Activated naive CD4-positive, alpha-beta T cell (primary cell): ENCODE results near the gene C2orf72.
A peak's percentile ranks its signal among the peaks of the same experiment; 100 is the strongest.
"Not testable (repeated sequence)": the region's sequence is repeated elsewhere in the genome, so short reads cannot be mapped to it uniquely, and the experiment has no call there.

ENCODE experiments used
- DNase-seq, 4 experiments: peaks; one replicate each; lab custom pipeline; 2025; lab: John Stamatoyannopoulos, UW

C2orf72 gene

DNA sequence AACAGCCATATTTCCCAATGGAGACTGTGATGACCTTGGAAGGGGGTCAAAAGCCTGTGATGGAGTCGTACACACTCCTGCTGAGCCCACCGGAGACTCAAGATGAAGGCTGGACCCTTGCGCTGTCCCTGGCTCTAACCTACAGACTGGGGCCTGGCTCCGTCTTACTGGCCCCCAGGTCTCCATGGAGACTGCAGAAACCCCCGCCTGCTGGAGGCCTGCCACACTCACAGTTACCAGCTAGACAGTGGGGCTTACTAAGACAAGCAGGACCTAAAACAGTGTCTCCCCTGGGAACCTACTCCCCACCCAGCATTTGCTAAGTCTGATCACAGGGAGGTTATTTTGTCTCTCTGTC, 9.6 kb downstream of the C2orf72 start:
- no peak for DNase-seq

GRCh38 chr2:231047274-231047922, 10.1 kb downstream of the C2orf72 start:
- DNase-seq: no peak

GRCh38 chr2:231047923-231048915, 10.9 kb downstream of the C2orf72 start:
- DNase-seq: no peak

DNA sequence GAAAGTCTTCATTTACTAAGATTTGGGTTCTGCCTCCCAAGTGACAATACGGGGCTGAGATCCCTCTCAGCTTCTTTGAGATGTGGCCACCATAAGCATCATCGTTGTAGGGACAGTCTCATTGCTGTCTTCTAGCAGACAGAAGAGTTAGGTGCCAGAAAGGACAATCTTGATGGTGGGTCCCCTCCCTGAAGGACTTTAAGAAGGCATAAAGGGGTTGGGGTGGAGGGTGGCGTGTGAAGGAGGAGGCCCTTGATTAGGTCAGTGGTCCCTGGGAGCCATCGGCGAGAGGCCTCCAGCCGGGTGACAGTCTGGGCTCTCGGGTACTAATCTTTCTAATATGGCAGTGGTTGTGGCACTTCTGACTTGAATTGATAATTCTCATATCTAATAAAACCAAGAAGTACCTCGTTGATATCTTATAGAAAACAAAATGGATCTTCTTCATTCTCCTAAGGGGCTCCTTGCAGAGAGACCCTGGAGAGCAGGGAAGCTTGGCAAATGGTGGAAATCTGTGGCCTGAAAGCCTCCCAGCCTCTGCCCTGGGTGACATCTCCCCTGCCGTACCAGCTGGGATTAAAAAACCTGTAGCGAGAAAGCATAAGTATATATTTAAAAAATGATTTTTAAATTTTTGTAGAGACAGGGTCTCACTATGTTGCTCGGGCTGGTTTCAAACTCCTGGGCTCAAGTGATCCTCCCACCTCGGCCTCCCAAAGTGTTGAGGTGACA, 12.1 kb downstream of the C2orf72 start:
- DNase-seq: no peak

GRCh38 chr2:231050018-231050901, 12.9 kb downstream of the C2orf72 start:
- DNase-seq: no peak

- no peak for DNase-seq
These were observed 13.8 kb downstream of the C2orf72 start for GRCh38 chr2:231051116-231051515.

- peak; percentile 52 to 75 (median 65) for DNase-seq
These were observed 15.4 kb downstream of the C2orf72 start for GRCh38 chr2:231052494-231053451.

- no peak for DNase-seq
These were observed 16.5 kb downstream of the C2orf72 start for GRCh38 chr2:231053846-231054245.

DNA sequence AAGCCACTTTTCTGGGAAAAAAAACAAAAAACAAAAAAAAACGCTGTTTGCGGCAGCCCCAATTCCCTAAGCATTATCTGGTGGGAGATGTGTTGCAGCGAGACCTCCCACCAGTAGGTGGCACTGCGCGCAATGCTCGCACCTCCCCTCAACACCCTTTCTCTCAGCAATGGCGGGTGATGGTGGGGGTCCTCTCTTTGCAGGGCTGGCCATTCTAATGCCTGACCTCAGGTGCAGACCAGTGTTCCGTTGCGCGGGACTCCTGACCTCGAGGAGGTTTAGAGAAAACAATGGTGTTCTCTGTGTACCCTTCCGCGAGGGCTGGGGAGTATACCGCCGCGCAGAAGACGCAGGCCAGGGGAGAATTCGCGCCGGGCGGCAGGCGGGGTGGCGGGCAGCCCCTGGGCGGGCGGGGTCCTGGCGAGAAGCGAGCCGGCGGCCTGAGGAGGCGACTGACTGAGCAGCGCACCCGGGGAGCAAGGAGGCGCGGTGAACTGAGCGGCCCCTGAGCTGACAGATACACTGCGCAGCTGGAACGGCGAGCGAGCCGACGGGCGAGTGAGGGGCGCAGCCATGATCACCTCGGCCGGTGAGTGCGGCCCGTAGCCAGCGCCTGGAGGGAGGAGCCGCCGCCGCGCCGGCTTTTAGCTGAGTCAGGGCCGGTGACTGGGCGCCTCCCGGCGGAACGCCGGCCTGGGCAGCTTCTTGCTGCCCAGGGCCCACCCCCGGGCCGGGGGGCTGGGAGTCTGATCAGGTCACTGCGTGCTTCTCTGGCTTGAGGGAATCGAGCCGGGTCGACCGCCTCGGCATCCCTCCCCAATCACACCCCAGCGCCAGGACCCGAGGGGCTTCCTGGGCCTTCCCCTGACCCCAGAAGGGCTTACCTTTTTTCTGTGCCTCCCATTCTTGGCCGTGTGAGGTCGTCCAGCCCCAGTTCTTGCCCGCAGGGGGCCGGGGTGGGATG, 19.4 kb downstream of the C2orf72 start, which contains the start of gene PSMD1:
Gene PSMD1 (plus strand): TSS at position 415 of the 964 bp plus-strand sequence. CDS start 159 bp downstream, at position 574.
- peak; percentile 77 to 92 (median 90) for DNase-seq

GRCh38 chr2:231057590-231057989, 20.3 kb downstream of the C2orf72 start:
- DNase-seq: no peak

- no peak for DNase-seq
These were observed 21.6 kb downstream of the C2orf72 start for GRCh38 chr2:231058761-231059550.

GRCh38 chr2:231059756-231060155, 22.4 kb downstream of the C2orf72 start:
- DNase-seq: no peak

- no peak for DNase-seq
These were observed 25.5 kb downstream of the C2orf72 start for GRCh38 chr2:231062776-231063175.

- no peak for DNase-seq
These were observed 26.0 kb downstream of the C2orf72 start for GRCh38 chr2:231063347-231063746.

DNA sequence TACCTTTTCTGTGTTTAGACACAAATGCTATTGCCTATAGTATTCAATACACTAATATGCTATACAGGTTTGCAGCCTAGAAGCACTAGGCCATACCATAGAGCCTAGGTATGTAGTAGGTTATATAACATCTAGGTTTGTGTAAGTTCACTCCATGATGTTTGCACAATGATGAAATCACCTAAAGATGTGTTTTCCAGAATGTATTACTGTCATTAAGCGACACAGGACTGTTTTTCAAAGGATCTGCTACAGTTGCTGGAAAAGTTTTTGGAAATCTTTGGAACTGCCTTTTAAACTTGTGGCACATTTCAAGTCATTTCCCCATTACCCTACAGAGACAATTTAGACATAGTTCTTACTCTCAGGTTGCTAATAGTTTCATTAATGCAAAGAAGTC, 28.6 kb downstream of the C2orf72 start:
- DNase-seq: no peak

GRCh38 chr2:231067531-231067930, 30.2 kb downstream of the C2orf72 start:
- not testable (repeated sequence) for DNase-seq

DNA sequence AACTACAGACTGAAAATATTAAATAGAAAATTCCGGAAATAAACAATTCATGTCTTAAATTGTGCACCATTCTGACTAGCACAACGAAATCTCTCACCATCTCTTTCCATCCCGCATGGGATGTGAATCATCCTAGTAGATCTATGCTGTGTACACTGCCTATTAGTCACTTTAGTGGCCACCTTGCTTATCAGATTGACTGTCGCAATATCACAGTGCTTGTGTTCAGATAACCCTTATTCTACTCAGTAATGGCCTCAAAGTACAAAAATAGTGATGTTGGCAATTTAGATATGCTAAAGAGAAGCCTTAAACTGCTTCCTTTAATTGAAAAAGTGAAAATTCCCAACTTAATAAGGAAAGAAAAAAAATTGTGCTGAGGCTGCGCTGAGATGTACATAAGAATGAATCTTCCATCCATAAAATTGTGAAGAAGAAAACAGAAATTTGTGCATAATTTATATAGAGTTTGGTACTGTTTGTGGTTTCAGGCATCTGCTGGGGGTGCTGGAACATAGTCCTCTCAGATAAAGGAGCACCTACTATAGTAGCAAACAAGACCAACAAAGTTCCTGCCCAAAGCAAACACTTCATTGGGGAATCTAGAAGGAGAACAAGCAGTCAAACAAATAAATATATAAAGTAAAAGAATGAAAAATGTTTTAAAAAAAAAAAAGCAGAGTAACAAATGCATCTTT, 31.4 kb downstream of the C2orf72 start:
- no peak for DNase-seq
